Measurements from ENCODE around the gene C16orf92.

DNA sequence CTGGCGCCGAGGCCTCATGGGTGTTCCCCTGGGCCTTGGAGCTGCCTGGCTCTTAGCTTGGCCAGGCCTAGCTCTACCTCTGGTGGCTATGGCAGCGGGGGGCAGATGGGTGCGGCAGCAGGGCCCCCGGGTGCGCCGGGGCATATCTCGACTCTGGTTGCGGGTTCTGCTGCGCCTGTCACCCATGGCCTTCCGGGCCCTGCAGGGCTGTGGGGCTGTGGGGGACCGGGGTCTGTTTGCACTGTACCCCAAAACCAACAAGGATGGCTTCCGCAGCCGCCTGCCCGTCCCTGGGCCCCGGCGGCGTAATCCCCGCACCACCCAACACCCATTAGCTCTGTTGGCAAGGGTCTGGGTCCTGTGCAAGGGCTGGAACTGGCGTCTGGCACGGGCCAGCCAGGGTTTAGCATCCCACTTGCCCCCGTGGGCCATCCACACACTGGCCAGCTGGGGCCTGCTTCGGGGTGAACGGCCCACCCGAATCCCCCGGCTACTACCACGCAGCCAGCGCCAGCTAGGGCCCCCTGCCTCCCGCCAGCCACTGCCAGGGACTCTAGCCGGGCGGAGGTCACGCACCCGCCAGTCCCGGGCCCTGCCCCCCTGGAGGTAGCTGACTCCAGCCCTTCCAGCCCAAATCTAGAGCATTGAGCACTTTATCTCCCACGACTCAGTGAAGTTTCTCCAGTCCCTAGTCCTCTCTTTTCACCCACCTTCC is 35.5 kb upstream of the C16orf92 start:
- TF ChIP-seq GATA2 (IDR thresholded peaks at IDR 0.05; ENCODE audit: low read depth, low read length) (no peak), GATA3 (IDR thresholded peaks at IDR 0.05; ENCODE audit: low read depth, low read length) (no peak)

Data from SH-SY5Y (cell line).